GM23338 (cell line): ENCODE measurements around the gene MPIG6B. TPM values are rescaled to one million over a fixed set of nuclear protein-coding genes. Genes with fewer than 3 reads are reported as not detected.
A peak's percentile ranks its signal among the peaks of the same experiment; 100 is the strongest.

Source experiments
- ATAC-seq: fragments of 200-7000 bp; cut with Tn5 transposase; 3 replicates; pipeline ENCODE4 v1.9.1; 2020
- DNase-seq: peaks from one replicate; pipeline ENCODE4 v3.0.0-alpha.2; 2015; ENCODE audit warnings: low spot score
- H2AFZ ChIP-seq: fragments of 200-600 bp; sonication (generic); 2 replicates; pipeline ENCODE4 v1.8.0; 2016; ENCODE audit warnings: antibody characterized with exemption, mild to moderate bottlenecking, moderate library complexity
- H3F3A ChIP-seq: fragments of 200-600 bp; sonication (generic); replicated peaks from 2 replicates; pipeline ENCODE4 v1.8.0; 2017; ENCODE audit warnings: antibody characterized with exemption, mixed run types, low read depth
- H3K27ac ChIP-seq: fragments of 200-600 bp; sonication (generic); 2 replicates; pipeline ENCODE4 v1.6.1; 2016; ENCODE audit warnings: low read depth
- H3K27me3 ChIP-seq: fragments of 200-600 bp; sonication (generic); 2 replicates; pipeline ENCODE4 v1.8.0; 2016; ENCODE audit warnings: mild to moderate bottlenecking, mixed run types, moderate library complexity; ENCODE audit not compliant: insufficient read depth
- H3K36me3 ChIP-seq: fragments of 200-600 bp; sonication (generic); 2 replicates; pipeline ENCODE4 v1.8.0; 2016; ENCODE audit warnings: mild to moderate bottlenecking; ENCODE audit not compliant: insufficient read depth
- H3K4me1 ChIP-seq: fragments of 200-600 bp; sonication (generic); 2 replicates; pipeline ENCODE4 v1.8.0; 2016; ENCODE audit warnings: mild to moderate bottlenecking, moderate library complexity; ENCODE audit not compliant: insufficient read depth
- H3K4me2 ChIP-seq: fragments of 200-600 bp; sonication (generic); 2 replicates; pipeline ENCODE4 v1.7.1; 2017; ENCODE audit warnings: mixed run types
- H3K4me3 ChIP-seq: fragments of 200-600 bp; sonication (generic); 2 replicates; pipeline ENCODE4 v1.6.1; 2016; ENCODE audit warnings: mixed run types
- H3K79me2 ChIP-seq: fragments of 200-600 bp; sonication (generic); replicated peaks from 2 replicates; pipeline ENCODE4 v1.8.0; 2017; ENCODE audit warnings: mild to moderate bottlenecking; ENCODE audit not compliant: insufficient read depth
- H3K9me2 ChIP-seq: fragments of 200-600 bp; sonication (generic); 2 replicates; pipeline ENCODE4 v1.8.0; 2017; ENCODE audit not compliant: insufficient read depth
- H4K20me1 ChIP-seq: fragments of 200-600 bp; sonication (generic); replicated peaks from 2 replicates; pipeline ENCODE4 v1.8.0; 2017; ENCODE audit warnings: mild to moderate bottlenecking; ENCODE audit not compliant: insufficient read depth
- H3K27ac Mint-ChIP-seq: 2 replicates; pipeline ENCODE4 v1.8.0; 2020; ENCODE audit warnings: inconsistent platforms, mild to moderate bottlenecking, moderate library complexity, mixed read lengths
- H3K27me3 Mint-ChIP-seq: 3 replicates; pipeline ENCODE4 v1.8.0; 2022; ENCODE audit warnings: low read depth, mild to moderate bottlenecking, moderate library complexity, mixed read lengths, inconsistent platforms; ENCODE audit not compliant: insufficient read depth, poor library complexity
- H3K36me3 Mint-ChIP-seq: 3 replicates; pipeline ENCODE4 v1.8.0; 2021; ENCODE audit warnings: low read depth, mild to moderate bottlenecking, inconsistent platforms, moderate library complexity, mixed read lengths
- H3K4me1 Mint-ChIP-seq: 3 replicates; pipeline ENCODE4 v1.8.0; 2020; ENCODE audit warnings: mild to moderate bottlenecking, inconsistent platforms, mixed read lengths
- H3K4me3 Mint-ChIP-seq: 3 replicates; pipeline ENCODE4 v1.8.0; 2021; ENCODE audit warnings: moderate library complexity, mild to moderate bottlenecking, inconsistent platforms, mixed read lengths
- H3K9me3 Mint-ChIP-seq: 3 replicates; pipeline ENCODE4 v1.8.0; 2020; ENCODE audit warnings: moderate library complexity, mild to moderate bottlenecking, inconsistent platforms, mixed read lengths
- ETS1 ChIP-seq: IDR thresholded peaks from 2 replicates; pipeline ENCODE4 v1.6.1; 2016; ENCODE audit warnings: antibody characterized with exemption
- EZH2phosphoT487 ChIP-seq: fragments of 200-600 bp; sonication (generic); IDR thresholded peaks from one replicate; pipeline ENCODE4 v1.8.1; 2018; ENCODE audit warnings: antibody characterized with exemption; ENCODE audit not compliant: unreplicated experiment
- NANOG ChIP-seq: IDR thresholded peaks from 2 replicates; pipeline ENCODE4 v1.6.1; 2016; ENCODE audit warnings: antibody characterized with exemption, borderline replicate concordance
- POLR2AphosphoS5 ChIP-seq: IDR thresholded peaks from 2 replicates; pipeline ENCODE4 v1.6.1; 2016; ENCODE audit warnings: antibody characterized with exemption, low read depth
- ZNF331 ChIP-seq: fragments of 250-450 bp; sonication (Bioruptor Pico); IDR thresholded peaks from 2 replicates; pipeline ENCODE4 v1.5.0; 2020; ENCODE audit warnings: low read depth, mild to moderate bottlenecking, moderate library complexity
- ZNF462 ChIP-seq: fragments of 250-450 bp; sonication (Bioruptor Pico); IDR thresholded peaks from 2 replicates; pipeline ENCODE4 v1.5.0; 2020; ENCODE audit warnings: mild to moderate bottlenecking, moderate library complexity
- polyA plus RNA-seq: library from polyadenylated mRNA; unstranded; fragments of >200 nt; fragmentation: Nextera tagmentation; extraction: Ambion mirVana; gene quantifications from 2 replicates; pipeline ENCODE4 v1.2.1, GENCODE V29; 2016
- total RNA-seq: library from RNA; depleted of rRNA; stranded (reverse); fragments of >200 nt; shearing (Covaris generic); gene quantifications from 2 replicates; pipeline ENCODE4 v1.2.3, GENCODE V29; 2014

The MPIG6B gene
- total and polyA plus RNA-seq, 2 experiments from 2014 or later = 0.13 TPM; not detected in 1

- Histone ChIP-seq H3K9me2 (no peaks in the 10 kb centered on the region), H3K36me3 (peaks cover 26% of the 10 kb centered on the region), H3K79me2 (peaks cover 27% of the 10 kb centered on the region), H3K4me3 (peak within 1 kb of the TSS; percentile 96), H3K4me2 (peak within 1 kb of the TSS; percentile 91), H3K27me3 (no peaks in the 10 kb centered on the region), H3K27ac (peak within 1 kb of the TSS; percentile 58; the same call in 1 of the 2 replicates), H3K4me1 (peaks cover 44% of the 10 kb centered on the region), H3F3A (peaks cover 55% of the 10 kb centered on the region), H4K20me1 (peaks cover 11% of the 10 kb centered on the region; the same call in 1 of the 2 replicates), H2AFZ (peak within 1 kb of the TSS; percentile 83)
- DNase-seq = peak; percentile 90
- TF ChIP-seq ETS1 (no peak), POLR2AphosphoS5 (peak; percentile 87)
- Mint-ChIP-seq H3K9me3 (no peaks in the 10 kb centered on the region; the same call in 2 of the 3 replicates), H3K36me3 (peaks cover 39% of the 10 kb centered on the region), H3K4me3 (peak within 1 kb of the TSS; percentile 92), H3K27me3 (peaks cover 33% of the 10 kb centered on the region), H3K4me1 (peaks cover 45% of the 10 kb centered on the region), H3K27ac (peak within 1 kb of the TSS; percentile 43)
- ATAC-seq = peak; percentile 43
Measured at GRCh38 chr6:31736021-31736767, 13.0 kb downstream of the MPIG6B start, which contains the start of gene CLIC1. Gene CLIC1 (minus strand): TSS chr6:31736530. CDS start chr6:31736300, 230 bp downstream.

GRCh38 chr6:31736768-31737314 is 13.7 kb downstream of the MPIG6B start:
- ATAC-seq = no peak
- peaks cover 42% of the 10 kb centered on the region for H3K4me1 ChIP-seq
- H3K9me2 ChIP-seq = no peaks in the 10 kb centered on the region
- H3K27me3 Mint-ChIP-seq = peaks cover 32% of the 10 kb centered on the region
- H3K4me3 ChIP-seq = peak overlapping the region; percentile 96
- H3K79me2 ChIP-seq = peaks cover 27% of the 10 kb centered on the region
- H3K27me3 ChIP-seq = no peaks in the 10 kb centered on the region
- H2AFZ ChIP-seq = peak overlapping the region; percentile 83
- peaks cover 45% of the 10 kb centered on the region for H3K4me1 Mint-ChIP-seq
- peak overlapping the region; percentile 91 for H3K4me2 ChIP-seq
- no peak for DNase-seq
- H3K27ac ChIP-seq = peak overlapping the region; percentile 58; the same call in 1 of the 2 replicates
- H3K27ac Mint-ChIP-seq = peak overlapping the region; percentile 43
- no peaks in the 10 kb centered on the region; the same call in 2 of the 3 replicates for H3K9me3 Mint-ChIP-seq
- H3K36me3 ChIP-seq = peaks cover 20% of the 10 kb centered on the region
- no peak for TF ChIP-seq ZNF462 (CRISPR knock-in tag)
- no peak for TF ChIP-seq NANOG
- TF ChIP-seq EZH2phosphoT487 = no peak
- TF ChIP-seq ZNF331 = no peak
- peak overlapping the region; percentile 92 for H3K4me3 Mint-ChIP-seq
- peaks cover 48% of the 10 kb centered on the region for H3F3A ChIP-seq
- H4K20me1 ChIP-seq = 0 out of 2 replicates have a peak, but pooled peaks cover 11% of the 10 kb centered on the region
- peaks cover 39% of the 10 kb centered on the region for H3K36me3 Mint-ChIP-seq
